ENCODE measurements around the gene LRRN3.

LRRN3 gene

GRCh38 chr7:111164442-111164841, 73.5 kb downstream of the LRRN3 start:
- DNase-seq (ENCODE audit: low read depth in 2 of 2) = no peak

DNA sequence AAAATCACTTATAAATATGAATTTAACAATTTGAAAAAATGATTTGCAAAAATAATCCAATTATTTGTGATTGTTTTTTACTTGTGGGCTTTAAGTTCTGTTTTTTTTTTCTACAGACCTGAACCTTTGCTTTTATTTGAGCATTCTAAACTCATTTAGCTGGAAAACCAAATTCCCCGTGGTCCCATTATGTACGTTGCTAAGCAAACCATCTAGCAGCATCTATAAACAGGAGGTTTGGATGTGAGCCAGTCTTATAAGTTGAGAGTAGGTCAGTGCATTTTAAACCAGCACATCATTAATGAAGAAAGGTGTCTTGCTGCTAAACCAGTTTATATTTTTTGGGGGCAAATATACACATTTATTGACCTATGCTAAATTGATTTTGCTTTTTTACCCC, 77.3 kb downstream of the LRRN3 start:
- no peak for DNase-seq (ENCODE audit: low read depth in 2 of 2)

- no peak for DNase-seq (ENCODE audit: low read depth in 2 of 2)
Measured at GRCh38 chr7:111172564-111173257, 81.8 kb downstream of the LRRN3 start.

DNA sequence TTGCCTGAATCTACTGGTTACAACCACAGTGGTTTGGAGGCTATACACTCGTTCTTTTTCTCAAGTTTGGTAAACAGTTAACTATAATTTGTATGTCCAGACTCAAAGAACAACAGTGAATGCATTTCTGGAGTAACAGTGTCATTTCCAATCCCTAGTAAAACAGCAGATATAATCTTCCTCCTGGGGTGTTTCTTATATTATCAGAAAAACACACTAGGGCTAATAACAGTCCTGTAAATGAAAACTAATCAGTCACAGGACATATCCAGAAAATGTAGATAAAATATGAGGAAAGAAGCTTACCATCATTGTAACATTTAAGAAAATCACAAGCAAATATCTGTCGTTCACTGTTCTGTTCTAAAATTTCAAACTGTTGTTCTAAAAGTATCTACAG, 82.6 kb downstream of the LRRN3 start:
- DNase-seq (ENCODE audit: low read depth in 2 of 2) = no peak

DNA sequence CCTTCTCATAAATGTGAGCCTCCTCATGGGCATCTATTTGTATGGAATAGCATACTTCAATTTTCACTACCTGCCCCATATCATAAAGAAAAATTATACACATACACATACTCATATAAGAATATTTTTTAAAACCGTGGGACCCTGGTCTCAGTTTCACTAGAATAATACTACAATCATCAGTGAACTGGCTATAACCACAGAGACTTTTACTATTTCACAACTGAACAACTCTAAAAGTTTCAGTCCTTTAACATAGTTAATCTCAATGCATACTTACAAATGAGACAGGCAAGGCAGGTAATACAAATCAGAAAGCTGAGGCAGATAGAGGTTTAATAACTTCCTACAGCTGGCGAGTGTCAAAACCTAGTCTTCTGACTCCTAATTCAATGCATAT, 83.1 kb downstream of the LRRN3 start:
- no peak for DNase-seq (ENCODE audit: low read depth in 2 of 2)

- DNase-seq (ENCODE audit: low read depth in 2 of 2) = no peak
Measured at GRCh38 chr7:111174510-111174909, 83.6 kb downstream of the LRRN3 start.
